Ammon's horn (tissue), 1 donor: ENCODE results near the gene PITPNC1.
"Not testable (repeated sequence)": the region's sequence is repeated elsewhere in the genome, so short reads cannot be mapped to it uniquely, and the experiment has no call there.

ENCODE experiments used
- DNase-seq: peaks from one replicate; pipeline ENCODE4 v3.0.0-alpha.2; 2016; ENCODE audit warnings: low spot score

PITPNC1 gene

DNA sequence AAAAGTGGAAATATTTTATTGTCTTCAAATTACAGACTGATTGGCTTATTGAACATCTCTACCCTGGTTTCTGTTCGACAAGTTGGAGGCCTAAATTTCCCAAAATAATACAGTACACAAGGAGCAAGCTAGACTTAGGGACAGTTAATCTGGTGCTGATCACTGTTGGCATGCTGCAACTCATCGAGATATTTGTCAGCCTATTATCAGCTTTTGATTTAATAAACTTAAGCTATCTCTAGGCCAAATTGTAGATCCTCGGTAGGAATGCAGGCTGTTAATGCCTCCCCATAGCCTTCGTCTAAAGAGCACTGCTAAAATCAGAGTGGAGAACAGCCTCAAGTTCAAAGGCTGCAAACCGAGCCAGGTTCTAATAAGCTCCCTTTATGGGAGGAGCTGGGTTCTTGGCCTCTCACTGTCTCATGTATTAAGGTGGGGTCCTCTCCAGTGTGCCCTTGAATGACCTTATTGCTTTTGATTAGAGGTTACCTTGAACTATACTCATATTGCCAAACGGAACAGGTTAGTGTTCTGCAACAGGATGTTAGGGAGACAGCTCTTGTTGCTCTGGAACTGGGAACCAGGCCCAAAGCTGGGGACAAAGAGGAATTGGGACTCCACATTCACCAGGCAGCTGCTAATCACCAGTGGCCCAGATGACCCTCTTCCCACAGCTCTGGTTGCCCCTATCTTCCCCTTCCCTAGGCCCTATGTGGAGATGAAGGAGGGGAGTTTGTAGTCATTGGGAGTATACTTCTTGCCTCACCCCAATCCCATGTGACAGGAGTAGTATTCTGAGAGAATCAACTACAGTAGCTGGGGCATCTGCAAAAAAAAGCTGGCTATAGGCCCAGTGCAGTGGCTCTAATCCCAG lies 271.2 kb downstream of the PITPNC1 start:
- DNase-seq: no peak

DNA sequence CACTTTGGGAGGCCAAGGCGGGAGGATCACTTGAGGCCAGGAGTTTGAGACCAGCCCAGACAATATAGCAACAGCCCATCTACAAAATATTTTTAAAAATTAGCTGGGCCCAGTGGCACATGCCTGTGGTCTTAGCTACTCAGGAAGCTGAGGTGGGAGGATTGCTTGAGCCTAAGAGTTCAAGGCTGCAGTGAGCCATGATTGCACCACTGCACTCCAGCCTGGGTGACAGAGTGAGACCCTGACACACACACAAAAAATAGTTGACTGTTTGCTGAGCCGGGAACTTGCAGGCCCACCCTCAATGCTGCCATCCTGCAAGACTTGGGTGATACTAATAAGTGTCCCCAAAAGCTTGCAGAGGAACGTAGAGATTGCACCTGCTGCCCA lies 271.8 kb downstream of the PITPNC1 start:
- DNase-seq: not testable (repeated sequence)

DNA sequence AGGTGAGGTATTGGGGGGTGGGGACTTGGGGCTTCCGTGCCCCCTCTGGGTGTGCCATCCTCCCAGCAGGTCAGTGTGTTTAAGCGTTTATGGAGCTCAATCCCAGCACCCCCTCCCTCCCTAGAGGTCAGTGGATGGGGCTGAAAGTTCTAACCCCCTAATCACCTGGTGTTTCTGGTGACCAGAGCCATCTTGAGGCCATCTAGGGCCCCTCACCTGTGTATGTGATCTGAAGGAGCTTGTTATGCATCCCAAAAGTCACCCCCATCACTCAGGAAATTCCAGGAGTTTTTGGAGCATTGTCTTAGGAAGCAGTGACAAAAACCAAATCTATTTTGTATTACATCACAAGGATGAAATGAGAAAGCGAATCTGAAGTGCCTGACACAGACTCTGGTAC lies 272.8 kb downstream of the PITPNC1 start:
- no peak for DNase-seq

DNA sequence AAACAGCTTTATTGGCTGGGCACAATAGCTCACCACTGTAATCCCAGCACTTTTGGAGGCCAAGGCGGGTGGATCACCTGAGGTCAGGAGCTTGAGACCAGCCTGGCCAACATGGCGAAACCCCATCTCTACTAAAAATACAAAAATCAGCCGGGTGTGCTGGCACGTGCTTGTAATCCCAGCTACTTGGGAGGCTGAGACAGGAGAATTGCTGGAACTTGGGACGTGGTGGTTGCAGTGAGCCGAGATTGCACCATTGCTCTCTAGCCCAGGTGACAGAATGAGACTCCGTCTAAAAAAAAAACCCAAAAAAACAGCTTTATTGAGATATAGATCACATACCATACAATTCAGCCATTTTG lies 274.1 kb downstream of the PITPNC1 start:
- DNase-seq: not testable (repeated sequence)

DNA sequence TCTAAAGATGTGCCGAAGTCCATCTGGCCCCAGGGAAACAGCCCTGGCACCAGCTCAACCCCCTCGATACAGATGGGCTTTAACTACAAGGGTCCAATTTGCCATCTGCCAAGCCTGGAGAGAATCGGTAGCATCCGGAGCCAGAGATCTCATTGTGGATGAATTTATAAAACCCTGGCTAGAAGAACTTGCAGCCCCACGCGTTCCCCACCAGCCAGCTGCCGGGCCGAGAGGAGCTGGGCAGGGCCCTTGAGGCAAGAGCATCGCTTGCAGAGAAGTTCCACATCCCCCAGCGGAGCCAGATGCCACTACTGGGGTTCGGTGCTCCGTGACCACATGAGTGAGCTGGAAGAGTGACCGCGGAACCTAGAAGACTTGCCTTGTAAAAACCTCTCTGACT lies 275.4 kb downstream of the PITPNC1 start:
- no peak for DNase-seq

DNA sequence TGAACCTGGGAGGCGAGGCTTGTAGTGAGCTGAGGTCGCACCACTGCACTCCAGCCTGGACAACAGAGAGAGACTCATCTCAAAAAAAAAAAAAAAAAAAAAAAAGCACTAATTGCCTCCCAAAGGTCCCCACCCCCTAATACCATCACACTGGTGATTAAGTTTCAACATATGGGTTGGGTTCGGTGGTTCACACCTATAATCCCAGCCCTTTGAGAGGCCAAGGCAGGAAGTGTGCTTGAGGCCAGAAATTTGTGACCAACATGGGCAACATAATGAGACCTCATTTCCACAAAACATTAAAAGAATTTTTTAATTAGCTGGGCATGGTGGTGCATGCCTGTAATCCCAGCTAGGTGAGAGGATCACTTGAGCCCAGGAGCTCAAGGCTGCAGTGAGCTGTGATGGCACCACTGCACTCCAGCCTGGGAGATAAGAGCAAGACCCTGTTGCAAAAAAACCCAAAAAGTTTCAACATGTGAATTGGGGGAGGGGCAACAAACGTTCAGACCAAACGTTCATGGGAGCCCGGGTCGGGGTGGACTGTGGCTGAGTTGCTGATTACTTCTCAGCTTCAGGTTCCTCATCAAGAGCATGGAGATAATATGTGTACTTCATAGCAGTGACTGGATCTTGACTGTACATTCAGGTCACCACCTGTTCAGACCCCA lies 278.5 kb downstream of the PITPNC1 start:
- no peak for DNase-seq

DNA sequence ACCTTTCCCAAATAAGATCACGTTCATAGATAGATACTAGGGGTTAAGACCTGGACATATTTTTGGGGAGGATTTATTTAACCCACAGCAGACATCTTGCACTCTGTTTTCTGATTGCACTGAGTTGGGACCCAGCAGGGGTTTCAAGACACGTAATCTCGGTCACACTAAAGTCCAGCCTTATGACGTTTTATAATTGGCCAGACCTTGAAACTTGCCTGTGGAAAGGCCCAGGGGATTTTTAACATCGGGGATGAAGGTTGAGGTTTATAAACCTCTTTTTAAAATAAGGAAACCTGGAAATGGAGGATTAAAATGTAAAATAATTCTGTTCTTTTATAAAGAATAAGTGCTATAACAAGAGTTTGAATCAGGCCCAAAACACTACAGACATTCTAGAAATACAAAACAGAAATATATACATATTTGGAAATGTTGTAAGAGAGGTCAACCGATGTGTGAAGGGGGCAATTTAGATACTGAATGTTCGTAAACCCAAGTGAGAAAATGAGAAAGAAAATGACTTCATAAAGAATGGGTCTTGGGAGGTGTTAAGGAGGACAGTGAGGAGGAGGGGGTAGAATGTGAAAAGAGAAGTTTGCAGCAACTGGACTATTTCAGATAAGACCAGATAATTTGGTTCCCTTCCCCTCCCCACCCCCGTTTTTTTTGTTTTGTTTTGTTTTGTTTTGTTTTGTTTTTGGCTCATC lies 279.6 kb downstream of the PITPNC1 start:
- DNase-seq: no peak

DNA sequence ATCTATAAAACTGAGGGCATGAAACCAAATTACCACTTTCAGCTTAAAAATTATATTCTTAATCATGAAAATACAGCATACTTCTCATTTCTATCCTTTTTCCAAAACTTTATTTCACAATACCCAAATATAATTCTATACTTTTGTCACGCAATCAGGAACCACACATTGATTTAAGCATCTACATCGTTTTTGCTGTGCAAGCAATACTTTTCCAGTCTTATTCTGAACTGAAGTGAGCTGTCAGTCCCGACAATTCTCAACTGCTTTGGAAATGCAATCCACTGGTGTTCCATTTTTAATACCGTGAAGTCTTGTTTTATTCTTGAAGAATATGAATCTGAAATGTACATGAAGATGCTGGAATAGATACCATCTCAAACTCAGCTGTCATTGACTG lies 280.5 kb downstream of the PITPNC1 start:
- no peak for DNase-seq

DNA sequence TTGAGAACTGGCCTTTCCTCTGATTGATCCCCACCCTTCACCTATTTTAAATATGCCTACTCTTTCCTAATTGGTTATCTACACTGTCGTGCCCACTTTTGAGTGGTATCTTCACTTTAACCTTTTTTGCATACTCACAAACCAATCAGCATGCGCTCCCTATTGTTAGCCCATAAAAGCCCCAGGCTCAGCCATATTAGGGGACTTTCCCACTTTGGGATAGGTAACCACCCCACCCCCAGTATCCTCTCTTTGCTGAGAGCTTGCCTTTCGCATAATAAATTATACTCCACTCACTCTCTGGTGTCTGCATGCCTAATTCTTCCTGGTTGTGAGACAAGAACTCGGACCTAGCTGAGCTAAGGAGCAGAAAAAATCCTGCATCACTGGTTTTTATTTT lies 281.2 kb downstream of the PITPNC1 start:
- no peak for DNase-seq

DNA sequence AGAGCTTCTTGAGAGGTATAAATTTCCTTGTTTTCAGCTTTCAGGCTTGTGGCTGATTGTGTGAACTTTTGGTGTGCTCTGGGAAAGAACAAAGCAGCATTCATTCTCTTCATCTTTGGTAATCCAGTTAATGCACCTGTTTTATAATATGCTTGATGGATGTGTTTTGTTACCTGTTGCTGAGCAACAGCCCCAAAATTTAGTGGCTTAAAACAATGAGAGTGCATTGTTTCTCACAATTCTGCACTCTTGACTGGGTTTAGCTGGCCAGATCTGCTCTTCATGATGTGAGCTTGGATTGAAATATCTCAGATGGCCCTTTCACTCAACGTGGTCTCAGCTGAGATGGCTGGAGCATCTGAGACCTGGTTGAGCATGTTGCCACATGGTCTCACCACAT lies 281.9 kb downstream of the PITPNC1 start:
- DNase-seq: no peak

DNA sequence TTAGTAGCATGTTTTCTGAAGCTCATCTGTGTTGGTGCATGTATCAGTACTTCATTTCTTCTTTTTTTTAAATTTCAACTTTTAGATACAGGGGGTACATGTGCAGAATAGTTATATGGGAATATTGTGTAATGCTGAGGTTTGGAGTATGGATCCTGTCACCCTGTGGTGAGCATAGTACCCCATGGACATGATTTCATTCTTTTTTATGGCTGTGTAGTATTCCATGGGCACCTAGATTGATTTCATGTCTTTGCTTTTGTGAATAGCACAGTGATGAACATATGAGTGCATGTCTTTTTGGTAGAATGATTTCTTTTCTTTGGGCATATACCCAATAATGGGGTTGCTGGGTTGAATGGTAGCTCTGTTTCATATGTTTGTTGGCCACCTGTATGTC lies 285.6 kb downstream of the PITPNC1 start:
- no peak for DNase-seq

DNA sequence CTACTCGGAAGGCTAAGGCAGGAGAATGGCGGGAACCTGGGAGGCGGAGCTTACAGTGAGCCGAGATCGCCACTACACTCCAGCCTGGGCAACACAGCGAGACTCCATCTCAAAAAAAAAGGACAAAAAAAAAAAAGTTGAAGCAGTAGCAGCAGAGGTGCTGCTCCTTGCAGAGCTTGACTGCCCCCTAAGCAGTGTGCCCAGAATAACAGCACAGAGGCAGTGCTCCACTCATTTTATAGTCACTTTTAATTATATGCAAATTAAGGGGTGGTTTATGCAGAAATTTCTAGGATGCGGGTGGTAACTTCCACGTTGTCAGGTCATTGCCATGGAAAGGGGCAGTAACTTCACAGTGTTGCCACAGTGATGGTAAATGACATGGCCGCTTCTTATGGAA lies 286.4 kb downstream of the PITPNC1 start:
- no peak for DNase-seq

DNA sequence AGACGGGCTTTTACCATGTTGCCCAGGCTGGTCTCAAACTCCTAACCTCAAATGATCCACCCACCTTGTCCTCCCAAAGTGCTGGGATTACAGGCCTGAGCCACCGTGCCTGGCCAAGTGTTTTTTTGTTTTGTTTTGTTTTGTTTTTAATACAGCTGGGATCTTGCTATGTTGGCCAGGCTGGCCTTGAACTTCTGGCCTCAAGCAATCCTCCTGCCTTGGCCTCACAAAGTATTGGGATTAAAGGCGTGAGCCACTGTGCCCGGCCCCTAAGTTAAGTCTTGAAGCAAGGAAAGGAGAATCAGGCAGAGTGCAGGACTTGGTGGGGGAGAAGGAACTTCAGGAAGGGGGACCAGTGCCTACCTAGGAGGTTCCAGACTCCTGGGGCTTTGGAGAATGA lies 288.9 kb downstream of the PITPNC1 start:
- DNase-seq: no peak

DNA sequence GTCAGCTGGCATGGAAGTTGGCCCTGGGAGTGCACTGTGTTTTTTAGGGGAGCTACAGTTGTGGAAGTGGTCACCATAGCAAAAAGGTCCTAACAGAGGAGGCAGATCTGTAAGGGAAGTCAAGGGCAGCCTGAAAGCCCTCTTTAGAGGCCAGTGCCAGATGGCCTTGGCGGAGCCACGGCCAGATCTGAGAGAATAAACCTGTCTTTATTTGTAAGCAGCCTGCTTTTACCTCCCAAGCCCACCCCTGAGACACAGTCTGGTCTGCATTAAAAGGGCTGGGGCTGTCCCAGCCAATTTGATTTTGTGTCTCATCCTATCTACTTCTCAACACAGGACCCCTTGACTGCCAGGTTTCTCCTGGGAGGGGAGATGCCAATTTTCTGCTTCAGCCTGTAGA lies 289.6 kb downstream of the PITPNC1 start:
- no peak for DNase-seq

DNA sequence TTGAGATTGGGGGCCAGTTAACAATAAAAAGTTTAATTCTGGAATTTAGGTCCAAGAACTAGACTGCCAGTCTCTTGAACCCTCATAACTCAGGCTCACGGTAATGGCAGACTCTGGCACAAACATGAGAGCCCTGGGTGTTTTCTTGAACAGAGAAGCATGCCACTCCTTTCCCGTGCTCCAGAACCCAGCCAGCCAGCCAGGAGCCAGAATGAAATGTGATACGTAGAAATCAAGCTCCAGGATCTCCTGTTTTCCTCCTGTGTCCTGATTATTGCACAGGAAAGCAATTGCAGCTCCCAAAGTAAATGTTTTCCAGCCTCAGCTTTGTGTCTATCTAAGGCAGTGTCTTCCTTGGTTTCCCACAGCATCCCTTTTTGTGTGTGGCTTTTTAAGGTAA lies 294.4 kb downstream of the PITPNC1 start:
- no peak for DNase-seq

DNA sequence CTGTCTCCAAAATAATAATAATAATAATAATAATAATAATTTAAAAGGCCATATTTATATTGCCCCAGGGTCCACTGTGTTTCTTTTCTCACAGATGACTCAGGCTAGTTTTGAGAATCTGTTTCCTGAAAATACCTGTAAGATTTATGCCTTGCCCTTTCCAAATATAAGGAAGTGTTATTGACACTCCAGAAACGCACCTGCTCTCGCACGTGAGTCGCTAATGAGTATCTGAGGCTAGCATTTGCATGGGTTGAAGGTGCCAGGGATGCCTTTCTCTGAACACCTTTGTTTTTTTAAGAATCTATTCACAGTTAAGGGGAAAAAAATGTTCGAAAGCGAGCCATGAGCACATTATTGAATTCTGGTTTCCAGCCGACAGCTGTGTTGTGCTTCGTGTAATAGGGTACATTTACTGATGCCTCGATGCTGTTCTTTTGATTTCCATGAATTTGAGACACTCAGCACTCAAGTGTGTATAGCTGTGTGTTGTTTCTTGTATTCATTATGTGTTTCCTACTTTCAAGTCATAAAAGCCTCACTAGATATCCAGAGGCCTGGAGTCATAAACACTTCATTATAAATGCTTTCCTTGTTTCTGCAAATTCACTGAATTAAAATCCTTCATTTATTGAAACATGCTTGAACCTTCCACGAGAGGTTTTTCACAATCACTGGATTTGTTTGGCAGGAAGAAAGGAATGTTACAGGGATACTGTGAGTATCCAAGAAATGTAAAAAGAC lies 295.7 kb downstream of the PITPNC1 start:
- DNase-seq: no peak

DNA sequence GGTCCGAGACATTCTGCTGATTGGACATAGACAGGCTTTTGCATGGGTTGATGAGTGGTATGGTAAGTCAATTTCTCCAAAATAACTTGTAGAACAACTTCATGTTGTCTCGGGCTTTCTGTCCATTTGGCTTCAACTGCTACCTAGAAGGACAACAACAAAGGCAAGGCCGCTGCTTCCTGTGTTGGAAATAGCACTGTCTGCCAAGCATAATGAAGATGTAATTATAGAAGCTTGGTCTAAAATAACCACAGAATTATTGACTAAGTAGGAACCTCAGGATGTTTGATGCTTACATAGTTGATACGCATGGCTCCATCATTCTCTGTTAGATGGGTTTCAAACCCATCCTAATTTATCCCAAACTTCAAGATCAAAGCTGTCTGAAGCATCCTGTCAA lies 298.4 kb downstream of the PITPNC1 start:
- DNase-seq: no peak

DNA sequence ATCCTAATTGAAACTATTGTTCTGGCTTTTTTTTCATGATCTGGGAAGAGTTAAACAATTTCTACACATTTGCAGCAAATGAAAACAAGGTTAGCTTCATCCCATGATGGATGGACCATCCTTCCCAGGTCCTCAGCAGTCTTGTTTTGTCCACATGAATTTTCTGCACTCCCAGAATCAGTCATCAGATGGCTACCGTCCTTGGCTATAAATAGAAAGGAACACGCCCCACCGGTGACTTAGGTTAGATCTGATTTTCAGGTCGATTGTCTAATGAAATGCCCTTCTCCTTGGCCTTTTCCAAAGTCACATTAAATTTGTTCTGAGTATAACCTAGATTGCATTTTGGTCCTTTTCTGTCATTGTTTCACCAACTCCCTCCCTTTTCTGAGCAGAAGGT lies 299.2 kb downstream of the PITPNC1 start:
- DNase-seq: no peak

DNA sequence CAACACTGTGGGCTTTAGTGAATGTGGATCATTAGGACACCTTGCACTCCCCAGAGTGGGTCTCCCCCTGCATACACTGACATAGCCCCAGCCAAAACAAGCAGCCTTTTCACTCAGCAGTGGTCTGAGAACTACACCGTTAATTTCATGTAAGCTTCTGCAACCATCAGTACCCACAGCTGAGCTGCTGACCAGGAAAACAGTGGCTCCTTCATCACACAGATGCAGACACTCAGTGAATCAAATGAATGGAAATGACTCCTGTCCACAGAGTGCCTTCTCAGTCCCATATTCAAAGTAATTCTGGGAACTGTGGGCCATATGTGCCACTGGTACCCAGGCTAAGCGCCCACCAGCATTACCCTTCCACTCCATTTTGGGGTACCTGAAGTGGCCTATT lies 301.3 kb downstream of the PITPNC1 start:
- DNase-seq: peak; percentile 13

DNA sequence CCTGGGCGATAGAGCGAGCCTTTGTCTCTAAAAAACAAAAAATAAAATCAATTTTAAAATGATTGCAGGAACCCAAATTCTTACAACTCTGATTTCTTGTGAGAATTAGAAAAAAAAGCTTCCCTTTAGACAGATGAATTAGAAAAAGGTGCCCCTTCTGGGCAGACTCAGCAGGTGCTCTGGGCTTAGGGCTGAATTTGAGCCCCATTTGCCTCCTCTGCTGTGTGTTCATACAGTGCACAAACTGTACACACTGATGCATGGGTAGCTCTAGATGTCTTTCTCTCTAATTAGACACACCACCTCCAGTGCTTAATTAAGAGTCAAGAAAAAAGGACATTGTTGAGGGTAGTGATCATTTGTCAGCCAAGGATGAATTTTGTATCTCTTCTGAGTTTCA lies 302.1 kb downstream of the PITPNC1 start:
- DNase-seq: no peak

DNA sequence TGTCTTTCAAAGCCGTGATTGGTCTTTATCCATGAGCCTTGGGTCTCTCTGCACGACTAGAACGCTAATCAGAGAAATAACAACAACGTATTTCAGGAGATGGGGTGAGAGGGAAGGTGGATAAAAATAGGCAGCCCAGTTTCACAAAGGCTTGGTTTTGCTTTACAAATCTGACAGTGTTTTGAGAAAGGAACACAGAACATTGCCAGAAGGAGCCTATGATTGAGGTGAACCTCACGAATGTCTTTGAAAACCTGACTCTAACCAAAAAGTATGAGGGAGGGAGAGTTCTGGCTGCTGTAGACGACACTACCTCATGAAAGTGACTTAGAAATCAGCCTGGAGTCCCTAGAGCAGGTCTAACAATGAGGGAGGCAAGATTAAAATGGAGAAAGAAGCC lies 302.6 kb downstream of the PITPNC1 start:
- no peak for DNase-seq

DNA sequence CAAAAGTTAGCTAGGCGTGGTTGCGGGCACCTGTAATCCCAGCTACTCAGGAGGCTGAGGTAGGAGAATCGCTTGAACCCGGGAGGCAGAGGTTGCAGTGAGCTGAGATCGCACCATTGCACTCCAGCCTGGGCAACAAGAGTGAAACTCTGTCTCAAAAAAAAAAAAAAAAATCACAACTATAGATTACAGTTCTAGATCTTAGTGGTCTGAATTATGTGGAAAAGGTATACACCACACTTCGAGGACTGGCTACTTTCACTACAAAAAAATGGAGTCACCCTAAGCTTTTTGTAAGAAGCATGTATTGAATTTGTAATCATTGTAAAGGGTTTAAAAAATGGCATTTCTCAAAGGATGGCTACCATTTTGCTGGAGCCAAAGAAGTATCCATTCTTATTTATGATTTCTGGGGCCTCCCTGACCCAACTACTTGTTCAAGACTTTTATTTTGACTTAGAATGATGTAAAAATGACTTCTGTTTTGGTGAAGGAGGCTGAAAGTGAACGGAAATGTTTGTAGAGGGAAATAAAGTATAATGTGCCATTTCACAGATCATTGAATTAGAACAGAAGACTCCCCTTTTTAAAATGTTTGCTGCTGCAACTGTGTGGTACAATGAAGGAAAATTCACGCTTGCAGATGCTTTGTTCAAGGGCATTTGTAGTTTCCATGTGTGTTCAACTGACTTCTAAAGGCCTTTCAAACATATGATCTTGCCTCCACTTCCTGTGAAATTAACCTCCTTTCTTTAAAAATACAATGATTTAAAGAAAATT lies 303.6 kb downstream of the PITPNC1 start:
- no peak for DNase-seq
